Measurements from ENCODE around the gene ZDHHC14. TPM values are rescaled to one million over a fixed set of nuclear protein-coding genes. Genes with fewer than 3 reads are reported as not detected.

ZDHHC14 gene
- total and polyA plus RNA-seq, 2 experiments from 2014 or later, result 3.0 to 7.4 TPM

DNA sequence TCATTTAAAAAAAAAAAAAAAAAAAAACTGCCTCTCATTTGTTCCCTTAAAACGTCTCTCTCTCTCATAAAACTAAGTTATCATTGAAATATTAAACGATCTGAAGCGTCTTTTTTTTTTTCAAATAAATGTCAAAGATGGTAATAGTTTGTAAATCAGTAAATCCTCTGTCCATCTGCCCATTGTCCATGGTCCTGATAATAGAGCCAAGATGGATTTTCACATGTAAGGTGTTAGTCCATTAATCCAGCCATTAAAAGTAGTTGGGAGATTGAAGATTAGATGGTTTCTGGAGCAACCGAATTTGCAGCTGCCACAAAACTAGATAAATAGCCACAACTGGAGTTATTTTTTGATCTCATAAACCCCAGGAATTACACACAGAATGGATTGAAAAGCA lies 296.2 kb downstream of the ZDHHC14 start:
- DNase-seq (ENCODE audit: low spot score) (no peak), ATAC-seq (no peak)
- H4K20me1 ChIP-seq (replicated peaks; ENCODE audit: insufficient read depth), result no peaks in the 10 kb centered on the region
- Mint-ChIP-seq H3K36me3 (ENCODE audit: low read depth) (no peaks in the 10 kb centered on the region), H3K4me3 (no peak overlapping the region), H3K9me3 (no peaks in the 10 kb centered on the region), H3K4me1 (no peaks in the 10 kb centered on the region; the same call in 2 of the 3 replicates), H3K27me3 (ENCODE audit: insufficient read depth, low read depth, poor library complexity) (no peaks in the 10 kb centered on the region), H3K27ac (no peak overlapping the region)
- H3K9me2 ChIP-seq (ENCODE audit: insufficient read depth), result no peaks in the 10 kb centered on the region
- H3K27me3 ChIP-seq (ENCODE audit: insufficient read depth), result no peaks in the 10 kb centered on the region
- H3F3A ChIP-seq (replicated peaks; ENCODE audit: low read depth), result no peaks in the 10 kb centered on the region
- no peak overlapping the region for H3K4me3 ChIP-seq
- no peaks in the 10 kb centered on the region for H3K79me2 ChIP-seq (replicated peaks; ENCODE audit: insufficient read depth)
- no peak overlapping the region for H3K27ac ChIP-seq (ENCODE audit: low read depth)
- TF ChIP-seq ZNF331 (CRISPR knock-in tag; IDR thresholded peaks at IDR 0.05; ENCODE audit: low read depth) (no peak), EZH2phosphoT487 (IDR thresholded peaks at IDR 0.05; ENCODE audit: unreplicated experiment) (no peak), POLR2AphosphoS5 (IDR thresholded peaks at IDR 0.05; ENCODE audit: low read depth) (no peak), EZH2 (IDR thresholded peaks at IDR 0.05; ENCODE audit: low read depth, unreplicated experiment) (no peak), NANOG (IDR thresholded peaks at IDR 0.05; ENCODE audit: borderline replicate concordance) (no peak), STAT1 (IDR thresholded peaks at IDR 0.05; ENCODE audit: unreplicated experiment) (no peak), ZNF114 (CRISPR knock-in tag; IDR thresholded peaks at IDR 0.05) (no peak), JUNB (IDR thresholded peaks at IDR 0.05; ENCODE audit: unreplicated experiment) (no peak), CREB1 (CRISPR knock-in tag; IDR thresholded peaks at IDR 0.05; ENCODE audit: low read depth) (no peak)
- TF ChIP-seq, protein P1, sequence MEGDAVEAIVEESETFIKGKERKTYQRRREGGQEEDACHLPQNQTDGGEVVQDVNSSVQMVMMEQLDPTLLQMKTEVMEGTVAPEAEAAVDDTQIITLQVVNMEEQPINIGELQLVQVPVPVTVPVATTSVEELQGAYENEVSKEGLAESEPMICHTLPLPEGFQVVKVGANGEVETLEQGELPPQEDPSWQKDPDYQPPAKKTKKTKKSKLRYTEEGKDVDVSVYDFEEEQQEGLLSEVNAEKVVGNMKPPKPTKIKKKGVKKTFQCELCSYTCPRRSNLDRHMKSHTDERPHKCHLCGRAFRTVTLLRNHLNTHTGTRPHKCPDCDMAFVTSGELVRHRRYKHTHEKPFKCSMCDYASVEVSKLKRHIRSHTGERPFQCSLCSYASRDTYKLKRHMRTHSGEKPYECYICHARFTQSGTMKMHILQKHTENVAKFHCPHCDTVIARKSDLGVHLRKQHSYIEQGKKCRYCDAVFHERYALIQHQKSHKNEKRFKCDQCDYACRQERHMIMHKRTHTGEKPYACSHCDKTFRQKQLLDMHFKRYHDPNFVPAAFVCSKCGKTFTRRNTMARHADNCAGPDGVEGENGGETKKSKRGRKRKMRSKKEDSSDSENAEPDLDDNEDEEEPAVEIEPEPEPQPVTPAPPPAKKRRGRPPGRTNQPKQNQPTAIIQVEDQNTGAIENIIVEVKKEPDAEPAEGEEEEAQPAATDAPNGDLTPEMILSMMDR (conservative IDR thresholded peaks at IDR 0.05; ENCODE audit: low read depth in 2 of 2), result no peak
- TF ChIP-seq, protein P2, sequence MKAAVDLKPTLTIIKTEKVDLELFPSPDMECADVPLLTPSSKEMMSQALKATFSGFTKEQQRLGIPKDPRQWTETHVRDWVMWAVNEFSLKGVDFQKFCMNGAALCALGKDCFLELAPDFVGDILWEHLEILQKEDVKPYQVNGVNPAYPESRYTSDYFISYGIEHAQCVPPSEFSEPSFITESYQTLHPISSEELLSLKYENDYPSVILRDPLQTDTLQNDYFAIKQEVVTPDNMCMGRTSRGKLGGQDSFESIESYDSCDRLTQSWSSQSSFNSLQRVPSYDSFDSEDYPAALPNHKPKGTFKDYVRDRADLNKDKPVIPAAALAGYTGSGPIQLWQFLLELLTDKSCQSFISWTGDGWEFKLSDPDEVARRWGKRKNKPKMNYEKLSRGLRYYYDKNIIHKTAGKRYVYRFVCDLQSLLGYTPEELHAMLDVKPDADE (IDR thresholded peaks at IDR 0.05), result no peak
- TF ChIP-seq, protein P3, sequence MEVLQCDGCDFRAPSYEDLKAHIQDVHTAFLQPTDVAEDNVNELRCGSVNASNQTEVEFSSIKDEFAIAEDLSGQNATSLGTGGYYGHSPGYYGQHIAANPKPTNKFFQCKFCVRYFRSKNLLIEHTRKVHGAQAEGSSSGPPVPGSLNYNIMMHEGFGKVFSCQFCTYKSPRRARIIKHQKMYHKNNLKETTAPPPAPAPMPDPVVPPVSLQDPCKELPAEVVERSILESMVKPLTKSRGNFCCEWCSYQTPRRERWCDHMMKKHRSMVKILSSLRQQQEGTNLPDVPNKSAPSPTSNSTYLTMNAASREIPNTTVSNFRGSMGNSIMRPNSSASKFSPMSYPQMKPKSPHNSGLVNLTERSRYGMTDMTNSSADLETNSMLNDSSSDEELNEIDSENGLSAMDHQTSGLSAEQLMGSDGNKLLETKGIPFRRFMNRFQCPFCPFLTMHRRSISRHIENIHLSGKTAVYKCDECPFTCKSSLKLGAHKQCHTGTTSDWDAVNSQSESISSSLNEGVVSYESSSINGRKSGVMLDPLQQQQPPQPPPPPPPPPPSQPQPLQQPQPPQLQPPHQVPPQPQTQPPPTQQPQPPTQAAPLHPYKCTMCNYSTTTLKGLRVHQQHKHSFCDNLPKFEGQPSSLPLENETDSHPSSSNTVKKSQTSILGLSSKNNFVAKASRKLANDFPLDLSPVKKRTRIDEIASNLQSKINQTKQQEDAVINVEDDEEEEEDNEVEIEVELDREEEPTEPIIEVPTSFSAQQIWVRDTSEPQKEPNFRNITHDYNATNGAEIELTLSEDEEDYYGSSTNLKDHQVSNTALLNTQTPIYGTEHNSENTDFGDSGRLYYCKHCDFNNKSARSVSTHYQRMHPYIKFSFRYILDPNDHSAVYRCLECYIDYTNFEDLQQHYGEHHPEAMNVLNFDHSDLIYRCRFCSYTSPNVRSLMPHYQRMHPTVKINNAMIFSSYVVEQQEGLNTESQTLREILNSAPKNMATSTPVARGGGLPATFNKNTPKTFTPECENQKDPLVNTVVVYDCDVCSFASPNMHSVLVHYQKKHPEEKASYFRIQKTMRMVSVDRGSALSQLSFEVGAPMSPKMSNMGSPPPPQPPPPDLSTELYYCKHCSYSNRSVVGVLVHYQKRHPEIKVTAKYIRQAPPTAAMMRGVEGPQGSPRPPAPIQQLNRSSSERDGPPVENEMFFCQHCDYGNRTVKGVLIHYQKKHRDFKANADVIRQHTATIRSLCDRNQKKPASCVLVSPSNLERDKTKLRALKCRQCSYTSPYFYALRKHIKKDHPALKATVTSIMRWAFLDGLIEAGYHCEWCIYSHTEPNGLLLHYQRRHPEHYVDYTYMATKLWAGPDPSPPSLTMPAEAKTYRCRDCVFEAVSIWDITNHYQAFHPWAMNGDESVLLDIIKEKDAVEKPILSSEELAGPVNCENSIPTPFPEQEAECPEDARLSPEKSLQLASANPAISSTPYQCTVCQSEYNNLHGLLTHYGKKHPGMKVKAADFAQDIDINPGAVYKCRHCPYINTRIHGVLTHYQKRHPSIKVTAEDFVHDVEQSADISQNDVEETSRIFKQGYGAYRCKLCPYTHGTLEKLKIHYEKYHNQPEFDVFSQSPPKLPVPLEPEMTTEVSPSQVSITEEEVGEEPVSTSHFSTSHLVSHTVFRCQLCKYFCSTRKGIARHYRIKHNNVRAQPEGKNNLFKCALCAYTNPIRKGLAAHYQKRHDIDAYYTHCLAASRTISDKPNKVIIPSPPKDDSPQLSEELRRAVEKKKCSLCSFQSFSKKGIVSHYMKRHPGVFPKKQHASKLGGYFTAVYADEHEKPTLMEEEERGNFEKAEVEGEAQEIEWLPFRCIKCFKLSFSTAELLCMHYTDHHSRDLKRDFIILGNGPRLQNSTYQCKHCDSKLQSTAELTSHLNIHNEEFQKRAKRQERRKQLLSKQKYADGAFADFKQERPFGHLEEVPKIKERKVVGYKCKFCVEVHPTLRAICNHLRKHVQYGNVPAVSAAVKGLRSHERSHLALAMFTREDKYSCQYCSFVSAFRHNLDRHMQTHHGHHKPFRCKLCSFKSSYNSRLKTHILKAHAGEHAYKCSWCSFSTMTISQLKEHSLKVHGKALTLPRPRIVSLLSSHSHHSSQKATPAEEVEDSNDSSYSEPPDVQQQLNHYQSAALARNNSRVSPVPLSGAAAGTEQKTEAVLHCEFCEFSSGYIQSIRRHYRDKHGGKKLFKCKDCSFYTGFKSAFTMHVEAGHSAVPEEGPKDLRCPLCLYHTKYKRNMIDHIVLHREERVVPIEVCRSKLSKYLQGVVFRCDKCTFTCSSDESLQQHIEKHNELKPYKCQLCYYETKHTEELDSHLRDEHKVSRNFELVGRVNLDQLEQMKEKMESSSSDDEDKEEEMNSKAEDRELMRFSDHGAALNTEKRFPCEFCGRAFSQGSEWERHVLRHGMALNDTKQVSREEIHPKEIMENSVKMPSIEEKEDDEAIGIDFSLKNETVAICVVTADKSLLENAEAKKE (CRISPR knock-in tag; IDR thresholded peaks at IDR 0.05), result no peak
- TF ChIP-seq, protein P4, sequence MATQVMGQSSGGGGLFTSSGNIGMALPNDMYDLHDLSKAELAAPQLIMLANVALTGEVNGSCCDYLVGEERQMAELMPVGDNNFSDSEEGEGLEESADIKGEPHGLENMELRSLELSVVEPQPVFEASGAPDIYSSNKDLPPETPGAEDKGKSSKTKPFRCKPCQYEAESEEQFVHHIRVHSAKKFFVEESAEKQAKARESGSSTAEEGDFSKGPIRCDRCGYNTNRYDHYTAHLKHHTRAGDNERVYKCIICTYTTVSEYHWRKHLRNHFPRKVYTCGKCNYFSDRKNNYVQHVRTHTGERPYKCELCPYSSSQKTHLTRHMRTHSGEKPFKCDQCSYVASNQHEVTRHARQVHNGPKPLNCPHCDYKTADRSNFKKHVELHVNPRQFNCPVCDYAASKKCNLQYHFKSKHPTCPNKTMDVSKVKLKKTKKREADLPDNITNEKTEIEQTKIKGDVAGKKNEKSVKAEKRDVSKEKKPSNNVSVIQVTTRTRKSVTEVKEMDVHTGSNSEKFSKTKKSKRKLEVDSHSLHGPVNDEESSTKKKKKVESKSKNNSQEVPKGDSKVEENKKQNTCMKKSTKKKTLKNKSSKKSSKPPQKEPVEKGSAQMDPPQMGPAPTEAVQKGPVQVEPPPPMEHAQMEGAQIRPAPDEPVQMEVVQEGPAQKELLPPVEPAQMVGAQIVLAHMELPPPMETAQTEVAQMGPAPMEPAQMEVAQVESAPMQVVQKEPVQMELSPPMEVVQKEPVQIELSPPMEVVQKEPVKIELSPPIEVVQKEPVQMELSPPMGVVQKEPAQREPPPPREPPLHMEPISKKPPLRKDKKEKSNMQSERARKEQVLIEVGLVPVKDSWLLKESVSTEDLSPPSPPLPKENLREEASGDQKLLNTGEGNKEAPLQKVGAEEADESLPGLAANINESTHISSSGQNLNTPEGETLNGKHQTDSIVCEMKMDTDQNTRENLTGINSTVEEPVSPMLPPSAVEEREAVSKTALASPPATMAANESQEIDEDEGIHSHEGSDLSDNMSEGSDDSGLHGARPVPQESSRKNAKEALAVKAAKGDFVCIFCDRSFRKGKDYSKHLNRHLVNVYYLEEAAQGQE (IDR thresholded peaks at IDR 0.05; ENCODE audit: unreplicated experiment), result no peak
- no peaks in the 10 kb centered on the region for H3K4me1 ChIP-seq (ENCODE audit: insufficient read depth)
- no peak overlapping the region for H3K4me2 ChIP-seq
- no peak overlapping the region for H2AFZ ChIP-seq
- H3K36me3 ChIP-seq (ENCODE audit: insufficient read depth), result no peaks in the 10 kb centered on the region
